Keratinocyte (primary cell): ENCODE data around the gene GRIP1. TPM values are rescaled to one million over a fixed set of nuclear protein-coding genes. Genes with fewer than 3 reads are reported as not detected.

Experiments
- DNase-seq: peaks from one replicate; pipeline ENCODE4 v3.0.0-alpha.2; 2011; ENCODE audit warnings: low read depth, missing footprints, low spot score
- FAIRE-seq: peaks from 2 replicates; lab custom pipeline; 2011; peaks lifted over from hg19 to GRCh38; lab: Jason Lieb, UNC
- H2AFZ ChIP-seq: 2 replicates; pipeline ENCODE4 v1.6.0; 2012; ENCODE audit warnings: low read length, control low read depth, inconsistent platforms; ENCODE audit not compliant: control insufficient read depth
- H3K27ac ChIP-seq: 2 replicates; pipeline ENCODE4 v1.5.1; 2011; ENCODE audit warnings: low read length; ENCODE audit not compliant: control insufficient read depth, insufficient read depth
- H3K27me3 ChIP-seq: 3 replicates; pipeline ENCODE4 v1.6.0; 2011; ENCODE audit warnings: low read length; ENCODE audit not compliant: control insufficient read depth, insufficient read depth; ENCODE audit errors: extremely low read depth
- H3K36me3 ChIP-seq, 2 experiments: 2 replicates in 1 of 2; 3 replicates in 1 of 2; pipeline ENCODE4 v1.5.1; 2011; ENCODE audit warnings: low read length in 2 of 2, mild to moderate bottlenecking in 1 of 2; ENCODE audit not compliant: control insufficient read depth in 2 of 2, insufficient read depth in 2 of 2; ENCODE audit errors: extremely low read depth in 1 of 2
- H3K4me1 ChIP-seq: 3 replicates; pipeline ENCODE4 v1.5.1; 2011; ENCODE audit warnings: low read length; ENCODE audit not compliant: control insufficient read depth, insufficient read depth; ENCODE audit errors: extremely low read depth
- H3K4me2 ChIP-seq: 3 replicates; pipeline ENCODE4 v1.6.0; 2011; ENCODE audit warnings: low read depth, low read length; ENCODE audit not compliant: control insufficient read depth, insufficient read depth; ENCODE audit errors: extremely low read depth
- H3K4me3 ChIP-seq, 3 experiments: fragments of 200-600 bp in 1 of 3; sonication (generic) in 1 of 3; 2 replicates in 2 of 3; 3 replicates in 1 of 3; pipeline ENCODE4 v1.5.1; 2011 to 2016; ENCODE audit warnings: low read length in 3 of 3, mild to moderate bottlenecking in 3 of 3, control low read depth in 2 of 3, inconsistent platforms in 1 of 3, low read depth in 1 of 3, mixed read lengths in 1 of 3, mixed run types in 1 of 3, moderate library complexity in 1 of 3; ENCODE audit not compliant: control insufficient read depth in 2 of 3, insufficient read depth in 2 of 3; ENCODE audit errors: extremely low read depth in 1 of 3
- H3K79me2 ChIP-seq: 2 replicates; pipeline ENCODE4 v1.6.0; 2012; ENCODE audit warnings: low read length; ENCODE audit not compliant: control insufficient read depth, insufficient read depth
- H3K9ac ChIP-seq: 3 replicates; pipeline ENCODE4 v1.6.0; 2011; ENCODE audit warnings: low read length; ENCODE audit not compliant: control insufficient read depth, insufficient read depth; ENCODE audit errors: extremely low read depth
- H3K9me1 ChIP-seq: 3 replicates; pipeline ENCODE4 v1.6.0; 2011; ENCODE audit warnings: low read length; ENCODE audit not compliant: control insufficient read depth, insufficient read depth; ENCODE audit errors: extremely low read depth
- H3K9me3 ChIP-seq: 2 replicates; pipeline ENCODE4 v1.5.1; 2012; ENCODE audit warnings: low read depth, low read length; ENCODE audit not compliant: control insufficient read depth
- H4K20me1 ChIP-seq: 3 replicates; pipeline ENCODE4 v1.6.0; 2011; ENCODE audit warnings: low read length; ENCODE audit not compliant: control insufficient read depth, insufficient read depth; ENCODE audit errors: extremely low read depth
- EZH2 ChIP-seq: IDR thresholded peaks from one replicate; pipeline ENCODE4 v1.6.1; 2012; ENCODE audit warnings: inconsistent platforms, mild to moderate bottlenecking, low read length, moderate library complexity
- dilution Hi-C: fragments of 300-500 bp; cut with MboI; formaldehyde crosslinking; loops from one replicate; pipeline ENCODE4 v1.7.0; 2020; ENCODE audit warnings: low sequenced_read_pairs; ENCODE audit not compliant: extremely low pct_ligation_motif_present
- polyA plus RNA-seq, 5 experiments: library from polyadenylated mRNA; depleted of rRNA in 3 of 5; stranded (reverse) in 3 of 5; stranded (forward) in 1 of 5; unstranded in 1 of 5; fragments of >200 nt; gene quantifications; 1 replicate in 1 of 5; 2 replicates in 3 of 5; 3 replicates in 1 of 5; pipeline versions ENCODE4 v1.2.1 to v1.2.3, GENCODE V29; 2011 to 2012; ENCODE audit warnings: missing spikeins in 2 of 5, low read depth in 1 of 5, low replicate concordance in 1 of 5
- TF ChIP-seq, protein P1 (sequence below), 3 experiments: IDR thresholded peaks in 1 of 3; conservative IDR thresholded peaks in 1 of 3; optimal IDR thresholded peaks in 1 of 3; 2 replicates in 2 of 3; 3 replicates in 1 of 3; pipeline versions ENCODE3 to v1.5.1; 2011; ENCODE audit warnings: low read length in 3 of 3, mild to moderate bottlenecking in 3 of 3, moderate library complexity in 2 of 3, control low read depth in 1 of 3, inconsistent platforms in 1 of 3; ENCODE audit not compliant: insufficient read depth in 2 of 3; ENCODE audit errors: extremely low read depth in 1 of 3

Gene GRIP1
- polyA plus RNA-seq, 1 donor (not counting 4 experiments of a cell fraction or from before 2014, with no cell fraction given) = 6.7 TPM

DNA sequence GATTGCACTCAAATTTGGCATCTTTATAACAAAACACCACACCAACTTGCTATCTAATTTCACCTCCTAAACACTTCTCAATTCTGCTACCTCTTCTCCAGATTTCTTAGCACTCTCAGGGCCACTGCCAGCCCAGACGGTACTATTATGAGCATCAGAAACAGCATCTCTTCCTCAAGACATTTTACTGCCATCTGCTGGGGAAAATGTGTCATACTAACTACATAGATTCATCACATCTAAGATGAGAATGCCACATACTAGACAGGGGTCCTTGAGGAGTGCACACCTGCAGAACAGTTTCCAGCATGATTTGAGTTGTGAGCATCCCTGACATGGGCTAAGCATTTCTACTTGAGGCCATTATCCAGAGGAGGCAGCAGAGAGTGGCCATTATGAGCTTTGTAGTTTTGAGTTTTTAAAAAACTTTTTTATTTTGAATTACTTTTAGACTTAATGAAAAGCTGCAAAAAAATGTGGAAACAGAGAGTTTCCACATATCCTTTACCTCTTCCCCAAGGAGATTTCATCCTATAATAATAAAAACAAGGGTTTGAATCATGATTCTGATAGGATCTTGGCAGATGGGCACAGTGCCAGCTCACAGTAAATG lies 15.1 kb upstream of the GRIP1 start:
- Histone ChIP-seq H3K9ac (no peak overlapping the region), H2AFZ (no peak overlapping the region), H3K9me1 (no peaks in the 10 kb centered on the region), H3K4me2 (no peak overlapping the region), H3K36me3 (no peaks in the 10 kb centered on the region), H3K27ac (no peak overlapping the region), H3K27me3 (no peaks in the 10 kb centered on the region), H4K20me1 (no peaks in the 10 kb centered on the region), H3K4me1 (no peaks in the 10 kb centered on the region), H3K4me3 (no peak overlapping the region), H3K79me2 (no peaks in the 10 kb centered on the region), H3K9me3 (no peaks in the 10 kb centered on the region)
- DNase-seq = peak; percentile 49
- TF ChIP-seq EZH2 = no peak
- TF ChIP-seq, protein P1, sequence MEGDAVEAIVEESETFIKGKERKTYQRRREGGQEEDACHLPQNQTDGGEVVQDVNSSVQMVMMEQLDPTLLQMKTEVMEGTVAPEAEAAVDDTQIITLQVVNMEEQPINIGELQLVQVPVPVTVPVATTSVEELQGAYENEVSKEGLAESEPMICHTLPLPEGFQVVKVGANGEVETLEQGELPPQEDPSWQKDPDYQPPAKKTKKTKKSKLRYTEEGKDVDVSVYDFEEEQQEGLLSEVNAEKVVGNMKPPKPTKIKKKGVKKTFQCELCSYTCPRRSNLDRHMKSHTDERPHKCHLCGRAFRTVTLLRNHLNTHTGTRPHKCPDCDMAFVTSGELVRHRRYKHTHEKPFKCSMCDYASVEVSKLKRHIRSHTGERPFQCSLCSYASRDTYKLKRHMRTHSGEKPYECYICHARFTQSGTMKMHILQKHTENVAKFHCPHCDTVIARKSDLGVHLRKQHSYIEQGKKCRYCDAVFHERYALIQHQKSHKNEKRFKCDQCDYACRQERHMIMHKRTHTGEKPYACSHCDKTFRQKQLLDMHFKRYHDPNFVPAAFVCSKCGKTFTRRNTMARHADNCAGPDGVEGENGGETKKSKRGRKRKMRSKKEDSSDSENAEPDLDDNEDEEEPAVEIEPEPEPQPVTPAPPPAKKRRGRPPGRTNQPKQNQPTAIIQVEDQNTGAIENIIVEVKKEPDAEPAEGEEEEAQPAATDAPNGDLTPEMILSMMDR (optimal IDR thresholded peaks at IDR 0.05 in 1 of 3, IDR thresholded peaks at IDR 0.05 in 1 of 3, conservative IDR thresholded peaks at IDR 0.05 in 1 of 3; ENCODE audit: extremely low read depth in 1 of 3, insufficient read depth in 2 of 3, low read length in 3 of 3) = peak; percentile 46 to 59 (median 53)
- peak; percentile 91 for FAIRE-seq
- dilution Hi-C loops = no loop called here

DNA sequence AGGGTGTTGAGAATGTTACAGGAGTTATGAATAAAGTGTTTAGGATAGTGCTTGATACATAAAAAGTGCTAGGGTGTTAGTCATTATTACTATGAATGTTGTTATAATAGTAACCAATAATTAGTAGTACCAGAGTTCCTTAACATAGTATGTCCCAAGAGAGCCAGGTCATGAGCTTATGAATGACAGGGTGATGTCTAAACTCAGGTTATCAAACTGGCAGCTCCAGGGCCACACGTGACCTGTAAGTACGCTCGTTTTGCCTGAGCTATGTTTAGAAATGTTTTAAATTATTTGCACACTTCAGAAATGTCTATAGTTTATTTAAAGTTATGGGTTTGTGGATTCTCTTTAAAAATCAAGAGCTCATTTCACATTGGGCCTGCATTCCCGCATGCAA lies 14.1 kb upstream of the GRIP1 start:
- DNase-seq (no peak), FAIRE-seq (no peak)
- Histone ChIP-seq H4K20me1 (no peaks in the 10 kb centered on the region), H3K4me2 (no peak overlapping the region), H3K9ac (no peak overlapping the region), H3K27me3 (no peaks in the 10 kb centered on the region), H3K4me1 (no peaks in the 10 kb centered on the region), H3K79me2 (no peaks in the 10 kb centered on the region), H3K36me3 (no peaks in the 10 kb centered on the region), H3K9me3 (no peaks in the 10 kb centered on the region), H3K27ac (no peak overlapping the region), H2AFZ (no peak overlapping the region), H3K9me1 (no peaks in the 10 kb centered on the region), H3K4me3 (no peak overlapping the region)
- dilution Hi-C loops = no loop called here
- TF ChIP-seq, protein P1 (optimal IDR thresholded peaks at IDR 0.05 in 1 of 3, IDR thresholded peaks at IDR 0.05 in 1 of 3, conservative IDR thresholded peaks at IDR 0.05 in 1 of 3; ENCODE audit: extremely low read depth in 1 of 3, insufficient read depth in 2 of 3, low read length in 3 of 3) = no peak
- TF ChIP-seq EZH2 = no peak
